ENCODE data around the gene TRPM2.

Gene TRPM2

GRCh38 chr21:44323591-44323990 is 29.8 kb upstream of the TRPM2 start:
- Histone ChIP-seq H3K27ac (ENCODE audit: low read depth, low read length) (no peak overlapping the region), H3K27me3 (ENCODE audit: insufficient read depth, low read length) (no peaks in the 10 kb centered on the region), H3K36me3 (ENCODE audit: insufficient read depth, low read length) (peaks cover 49% of the 10 kb centered on the region), H3K4me3 (ENCODE audit: low read length) (no peak overlapping the region), H3K9ac (ENCODE audit: low read depth, low read length) (no peak overlapping the region), H3K9me3 (ENCODE audit: insufficient read depth, low read depth, low read length) (no peaks in the 10 kb centered on the region), H3K4me1 (ENCODE audit: insufficient read depth, low read length) (no peaks in the 10 kb centered on the region)
- WGBS: 90% methylated on average over 20 of the region's 20 CpGs

DNA sequence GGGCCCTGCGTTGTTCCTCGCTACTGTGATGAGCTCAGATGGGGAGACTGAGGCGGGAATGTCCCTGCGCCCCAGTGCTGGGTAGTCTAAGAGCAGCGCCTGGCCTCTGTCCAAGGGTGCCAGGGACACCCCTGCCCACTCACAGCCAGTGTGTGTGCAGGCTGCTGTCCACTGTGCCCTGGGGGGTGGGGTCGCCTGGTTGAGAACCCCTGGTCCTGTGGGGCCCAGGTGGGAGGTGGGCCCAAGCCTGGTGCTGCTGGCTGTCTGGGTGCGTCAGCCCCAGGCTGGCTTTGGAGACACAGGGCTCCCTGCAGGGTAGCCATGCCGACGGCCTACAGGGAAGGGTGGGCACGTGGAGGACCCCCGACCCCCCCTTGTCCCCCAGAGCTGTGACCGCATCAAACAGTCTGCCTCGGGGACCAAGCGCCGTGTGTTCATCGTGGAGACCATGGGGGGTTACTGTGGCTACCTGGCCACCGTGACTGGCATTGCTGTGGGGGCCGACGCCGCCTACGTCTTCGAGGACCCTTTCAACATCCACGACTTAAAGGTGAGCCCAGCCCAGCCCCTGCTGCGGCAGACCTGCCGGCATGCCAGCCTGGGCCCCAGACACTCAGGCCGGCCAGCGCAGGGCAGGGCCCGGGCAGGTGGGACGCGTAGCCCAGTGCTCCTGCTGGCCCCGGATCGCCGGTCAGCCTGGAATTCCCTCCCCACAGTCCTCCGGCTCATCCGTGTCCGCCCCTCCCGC is 29.1 kb upstream of the TRPM2 start:
- WGBS: 96% methylated on average over 37 of the region's 37 CpGs
- Histone ChIP-seq H3K4me3 (ENCODE audit: low read length) (no peak overlapping the region), H3K27me3 (ENCODE audit: insufficient read depth, low read length) (no peaks in the 10 kb centered on the region), H3K9ac (ENCODE audit: low read depth, low read length) (no peak overlapping the region), H3K36me3 (ENCODE audit: insufficient read depth, low read length) (peaks cover 45% of the 10 kb centered on the region), H3K27ac (ENCODE audit: low read depth, low read length) (no peak overlapping the region), H3K4me1 (ENCODE audit: insufficient read depth, low read length) (no peaks in the 10 kb centered on the region), H3K9me3 (ENCODE audit: insufficient read depth, low read depth, low read length) (no peaks in the 10 kb centered on the region)

GRCh38 chr21:44324854-44325107 is 28.6 kb upstream of the TRPM2 start:
- peaks cover 41% of the 10 kb centered on the region for H3K36me3 ChIP-seq (ENCODE audit: insufficient read depth, low read length)
- no peaks in the 10 kb centered on the region for H3K9me3 ChIP-seq (ENCODE audit: insufficient read depth, low read depth, low read length)
- no peaks in the 10 kb centered on the region for H3K4me1 ChIP-seq (ENCODE audit: insufficient read depth, low read length)
- no peak overlapping the region for H3K4me3 ChIP-seq (ENCODE audit: low read length)
- H3K9ac ChIP-seq (ENCODE audit: low read depth, low read length): no peak overlapping the region
- H3K27me3 ChIP-seq (ENCODE audit: insufficient read depth, low read length): no peaks in the 10 kb centered on the region
- 93% methylated on average over 11 of the region's 11 CpGs for WGBS
- no peak overlapping the region for H3K27ac ChIP-seq (ENCODE audit: low read depth, low read length)

GRCh38 chr21:44325386-44326271 is 27.8 kb upstream of the TRPM2 start:
- H3K9me3 ChIP-seq (ENCODE audit: insufficient read depth, low read depth, low read length): no peaks in the 10 kb centered on the region
- 95% methylated on average over 44 of the region's 44 CpGs for WGBS
- H3K4me1 ChIP-seq (ENCODE audit: insufficient read depth, low read length): no peaks in the 10 kb centered on the region
- H3K4me3 ChIP-seq (ENCODE audit: low read length): no peak overlapping the region
- no peak overlapping the region for H3K9ac ChIP-seq (ENCODE audit: low read depth, low read length)
- peaks cover 33% of the 10 kb centered on the region for H3K36me3 ChIP-seq (ENCODE audit: insufficient read depth, low read length)
- no peaks in the 10 kb centered on the region for H3K27me3 ChIP-seq (ENCODE audit: insufficient read depth, low read length)
- H3K27ac ChIP-seq (ENCODE audit: low read depth, low read length): no peak overlapping the region

DNA sequence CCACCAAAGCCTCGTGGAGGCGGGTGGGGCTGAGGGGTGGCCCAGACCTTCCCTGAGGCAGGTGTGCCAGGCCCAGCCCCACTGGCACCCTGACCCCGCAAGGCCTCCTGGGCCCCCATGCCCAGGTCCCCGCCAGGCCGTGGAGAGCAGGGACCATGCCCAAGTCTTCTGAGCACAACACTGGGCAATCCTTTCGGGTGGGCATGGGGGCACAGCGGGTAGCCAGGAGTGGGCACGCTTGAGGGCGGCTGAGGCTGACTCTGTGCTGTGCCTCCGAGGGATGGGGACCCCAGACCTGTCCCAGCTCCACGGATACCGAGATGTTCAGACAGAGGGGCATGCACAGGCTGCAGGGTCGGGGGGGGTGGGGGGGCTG is 27.2 kb upstream of the TRPM2 start:
- H3K4me3 ChIP-seq (ENCODE audit: low read length): no peak overlapping the region
- H3K36me3 ChIP-seq (ENCODE audit: insufficient read depth, low read length): peaks cover 33% of the 10 kb centered on the region
- no peaks in the 10 kb centered on the region for H3K27me3 ChIP-seq (ENCODE audit: insufficient read depth, low read length)
- 91% methylated on average over 13 of the region's 13 CpGs for whole genome bisulfite sequencing
- H3K9ac ChIP-seq (ENCODE audit: low read depth, low read length): no peak overlapping the region
- no peaks in the 10 kb centered on the region for H3K4me1 ChIP-seq (ENCODE audit: insufficient read depth, low read length)
- H3K27ac ChIP-seq (ENCODE audit: low read depth, low read length): no peak overlapping the region
- H3K9me3 ChIP-seq (ENCODE audit: insufficient read depth, low read depth, low read length): no peaks in the 10 kb centered on the region

DNA sequence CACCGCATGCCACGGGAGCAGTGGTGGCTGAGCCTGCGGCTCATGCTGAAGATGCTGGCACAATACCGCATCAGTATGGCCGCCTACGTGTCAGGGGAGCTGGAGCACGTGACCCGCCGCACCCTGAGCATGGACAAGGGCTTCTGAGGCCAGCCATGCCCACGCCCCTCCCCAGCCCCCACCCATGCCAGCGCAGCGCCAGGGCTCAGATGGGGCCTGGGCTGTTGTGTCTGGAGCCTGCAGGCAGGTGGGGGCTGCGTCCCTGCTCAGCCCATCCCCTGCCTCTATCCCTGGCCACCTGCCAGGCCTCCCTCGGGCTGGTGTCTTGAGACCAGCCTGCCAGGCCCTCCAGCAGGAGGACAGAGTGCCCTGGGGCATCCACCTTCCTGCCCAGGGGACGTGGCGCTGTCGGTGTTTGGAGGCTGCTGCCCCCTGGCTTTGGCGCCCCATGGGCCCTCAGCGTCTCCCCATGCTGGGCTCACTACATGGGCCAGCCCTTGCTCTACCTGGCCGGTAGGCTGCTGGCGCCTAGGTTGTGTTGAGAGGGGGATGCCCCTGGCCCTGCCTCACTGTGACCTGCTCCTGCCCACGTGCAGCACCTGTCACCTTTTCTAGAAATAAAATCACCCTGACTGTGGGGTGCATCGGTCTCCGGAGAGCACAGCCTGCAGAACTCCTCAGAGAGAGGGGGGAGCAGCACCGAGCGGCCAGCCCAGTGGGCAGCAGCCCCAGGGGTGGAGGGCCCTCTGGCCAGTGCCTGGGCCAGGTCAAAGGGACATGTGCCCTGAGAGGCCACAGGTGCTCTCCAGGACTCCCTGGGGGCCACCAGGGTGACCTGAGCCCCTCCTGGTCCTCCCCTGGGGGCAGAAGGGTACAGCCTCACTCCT is 26.5 kb upstream of the TRPM2 start:
- 91% methylated on average over 26 of the region's 26 CpGs for WGBS
- Histone ChIP-seq H3K27me3 (ENCODE audit: insufficient read depth, low read length) (no peaks in the 10 kb centered on the region), H3K4me3 (ENCODE audit: low read length) (no peak overlapping the region), H3K4me1 (ENCODE audit: insufficient read depth, low read length) (no peaks in the 10 kb centered on the region), H3K27ac (ENCODE audit: low read depth, low read length) (no peak overlapping the region), H3K9me3 (ENCODE audit: insufficient read depth, low read depth, low read length) (no peaks in the 10 kb centered on the region), H3K9ac (ENCODE audit: low read depth, low read length) (no peak overlapping the region), H3K36me3 (ENCODE audit: insufficient read depth, low read length) (peaks cover 33% of the 10 kb centered on the region)

DNA sequence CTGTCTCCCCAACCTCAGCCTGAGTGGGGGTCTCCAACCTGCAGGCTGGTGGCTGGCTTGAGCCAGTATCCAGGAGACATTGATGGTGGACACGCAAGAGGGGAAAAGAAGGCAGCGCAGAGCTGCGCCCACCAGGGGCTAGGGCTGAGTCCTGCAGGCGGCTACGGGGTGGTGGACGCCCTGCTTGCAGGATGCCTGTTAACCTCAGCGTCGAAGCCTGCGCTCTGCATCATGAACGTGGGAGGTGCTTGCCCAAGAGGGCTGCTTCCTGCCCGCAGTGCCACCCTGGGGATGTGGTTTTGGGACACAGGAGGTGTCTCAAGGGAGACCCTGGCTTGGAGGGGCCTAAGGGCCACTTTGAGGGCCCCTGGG is 25.8 kb upstream of the TRPM2 start:
- Histone ChIP-seq H3K9me3 (ENCODE audit: insufficient read depth, low read depth, low read length) (no peaks in the 10 kb centered on the region), H3K27me3 (ENCODE audit: insufficient read depth, low read length) (no peaks in the 10 kb centered on the region), H3K4me1 (ENCODE audit: insufficient read depth, low read length) (no peaks in the 10 kb centered on the region), H3K9ac (ENCODE audit: low read depth, low read length) (no peak overlapping the region), H3K4me3 (ENCODE audit: low read length) (no peak overlapping the region), H3K27ac (ENCODE audit: low read depth, low read length) (no peak overlapping the region), H3K36me3 (ENCODE audit: insufficient read depth, low read length) (peaks cover 30% of the 10 kb centered on the region)
- WGBS: 94% methylated on average over 11 of the region's 11 CpGs

- H3K27me3 ChIP-seq (ENCODE audit: insufficient read depth, low read length): no peaks in the 10 kb centered on the region
- H3K27ac ChIP-seq (ENCODE audit: low read depth, low read length): no peak overlapping the region
- H3K4me1 ChIP-seq (ENCODE audit: insufficient read depth, low read length): no peaks in the 10 kb centered on the region
- H3K36me3 ChIP-seq (ENCODE audit: insufficient read depth, low read length): peaks cover 29% of the 10 kb centered on the region
- H3K4me3 ChIP-seq (ENCODE audit: low read length): no peak overlapping the region
- 94% methylated on average over 25 of the region's 25 CpGs for WGBS
- no peaks in the 10 kb centered on the region for H3K9me3 ChIP-seq (ENCODE audit: insufficient read depth, low read depth, low read length)
- H3K9ac ChIP-seq (ENCODE audit: low read depth, low read length): no peak overlapping the region
Observed at GRCh38 chr21:44328242-44328895, 25.1 kb upstream of the TRPM2 start.

- H3K36me3 ChIP-seq (ENCODE audit: insufficient read depth, low read length): peaks cover 20% of the 10 kb centered on the region
- H3K4me3 ChIP-seq (ENCODE audit: low read length): no peak overlapping the region
- H3K4me1 ChIP-seq (ENCODE audit: insufficient read depth, low read length): no peaks in the 10 kb centered on the region
- H3K9me3 ChIP-seq (ENCODE audit: insufficient read depth, low read depth, low read length): no peaks in the 10 kb centered on the region
- 94% methylated on average over 26 of the region's 26 CpGs for WGBS
- H3K9ac ChIP-seq (ENCODE audit: low read depth, low read length): no peak overlapping the region
- H3K27me3 ChIP-seq (ENCODE audit: insufficient read depth, low read length): no peaks in the 10 kb centered on the region
- no peak overlapping the region for H3K27ac ChIP-seq (ENCODE audit: low read depth, low read length)
Observed at GRCh38 chr21:44329086-44329889, 24.1 kb upstream of the TRPM2 start.

DNA sequence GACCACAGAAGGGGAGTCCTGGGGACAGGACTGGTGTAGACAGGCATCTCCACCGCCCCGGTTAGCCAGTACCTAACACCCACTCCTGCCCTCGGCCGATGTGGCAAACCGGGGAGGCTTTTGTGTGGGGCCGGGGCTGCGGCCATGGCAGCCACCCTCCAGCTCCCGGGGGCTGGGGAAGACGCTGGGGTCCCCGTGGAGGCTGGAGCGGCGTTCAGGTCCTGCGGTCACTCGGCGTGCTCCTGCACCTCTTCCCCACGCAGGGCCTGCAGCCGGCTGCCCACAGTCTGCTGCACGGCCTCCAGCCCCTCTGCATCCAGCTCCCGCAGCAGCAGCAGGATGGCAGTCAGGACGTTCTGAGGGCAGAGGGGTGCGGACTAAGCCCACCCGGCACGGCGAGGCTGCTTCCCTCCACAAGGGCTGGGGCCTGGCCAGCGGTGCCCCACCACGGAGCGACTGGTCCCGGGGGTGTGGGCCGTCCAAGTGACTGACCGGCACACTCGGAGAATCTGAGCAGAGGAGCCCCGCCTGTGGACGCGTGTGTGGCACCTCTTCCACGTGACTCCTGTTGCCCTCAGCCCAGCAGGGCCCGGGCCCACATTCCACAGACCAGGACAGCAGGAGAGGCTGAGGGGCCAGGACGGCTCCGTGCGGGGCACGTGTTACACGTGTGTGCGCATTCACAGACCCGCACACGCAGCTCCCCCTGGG is 23.3 kb upstream of the TRPM2 start:
- H3K9ac ChIP-seq (ENCODE audit: low read depth, low read length): no peak overlapping the region
- no peak overlapping the region for H3K4me3 ChIP-seq (ENCODE audit: low read length)
- WGBS: 91% methylated on average over 44 of the region's 44 CpGs

More for the DNA sequence above, 23.3 kb upstream of the TRPM2 start:
- Histone ChIP-seq H3K36me3 (ENCODE audit: insufficient read depth, low read length) (peaks cover 12% of the 10 kb centered on the region), H3K9me3 (ENCODE audit: insufficient read depth, low read depth, low read length) (no peaks in the 10 kb centered on the region), H3K27me3 (ENCODE audit: insufficient read depth, low read length) (no peaks in the 10 kb centered on the region), H3K4me1 (ENCODE audit: insufficient read depth, low read length) (no peaks in the 10 kb centered on the region), H3K27ac (ENCODE audit: low read depth, low read length) (no peak overlapping the region)
